ENCODE measurements around the gene TVP23C. TPM values are rescaled to one million over a fixed set of nuclear protein-coding genes. Genes with fewer than 3 reads are reported as not detected.

TVP23C gene
- total and polyA plus RNA-seq, 2 donors: 2.7 to 70.6 TPM

- H3K4me3 ChIP-seq (ENCODE audit: low read depth, low read length): no peak overlapping the region
- no peak for DNase-seq (ENCODE audit: extremely low spot score)
- H3K4me1 ChIP-seq (ENCODE audit: insufficient read depth): no peaks in the 10 kb centered on the region
- H3K27ac ChIP-seq (ENCODE audit: low read depth): no peak overlapping the region
- H3K36me3 ChIP-seq (ENCODE audit: insufficient read depth): no peaks in the 10 kb centered on the region
- WGBS: 71% methylated on average over 7 of the region's 7 CpGs
Observed at GRCh38 chr17:15496735-15497670, 66.3 kb downstream of the TVP23C start.

GRCh38 chr17:15494821-15495220 is 68.5 kb downstream of the TVP23C start:
- no peak for DNase-seq (ENCODE audit: extremely low spot score)
- no peaks in the 10 kb centered on the region for H3K36me3 ChIP-seq (ENCODE audit: insufficient read depth)
- no peak overlapping the region for H3K4me3 ChIP-seq (ENCODE audit: low read depth, low read length)
- H3K27ac ChIP-seq (ENCODE audit: low read depth): no peak overlapping the region
- no peaks in the 10 kb centered on the region for H3K4me1 ChIP-seq (ENCODE audit: insufficient read depth)

GRCh38 chr17:15493693-15494035 is 69.6 kb downstream of the TVP23C start:
- no peak overlapping the region for H3K27ac ChIP-seq (ENCODE audit: low read depth)
- H3K4me1 ChIP-seq (ENCODE audit: insufficient read depth): no peaks in the 10 kb centered on the region
- H3K36me3 ChIP-seq (ENCODE audit: insufficient read depth): no peaks in the 10 kb centered on the region
- DNase-seq (ENCODE audit: extremely low spot score): no peak
- WGBS: 66% methylated on average over 1 of the region's 1 CpG
- no peak overlapping the region for H3K4me3 ChIP-seq (ENCODE audit: low read depth, low read length)

GRCh38 chr17:15492791-15493692 is 70.2 kb downstream of the TVP23C start:
- Histone ChIP-seq H3K27ac (ENCODE audit: low read depth) (no peak overlapping the region), H3K4me1 (ENCODE audit: insufficient read depth) (no peaks in the 10 kb centered on the region), H3K4me3 (ENCODE audit: low read depth, low read length) (no peak overlapping the region), H3K36me3 (ENCODE audit: insufficient read depth) (no peaks in the 10 kb centered on the region)
- no peak for DNase-seq (ENCODE audit: extremely low spot score)
- WGBS: 98% methylated on average over 8 of the region's 8 CpGs

- DNase-seq (ENCODE audit: extremely low spot score): no peak
- Histone ChIP-seq H3K27ac (ENCODE audit: low read depth) (no peak overlapping the region), H3K4me3 (ENCODE audit: low read depth, low read length) (no peak overlapping the region), H3K36me3 (ENCODE audit: insufficient read depth) (no peaks in the 10 kb centered on the region), H3K4me1 (ENCODE audit: insufficient read depth) (no peaks in the 10 kb centered on the region)
- 97% methylated on average over 4 of the region's 4 CpGs for WGBS
Observed at GRCh38 chr17:15492186-15492585, 71.1 kb downstream of the TVP23C start.

GRCh38 chr17:15490634-15491261 is 72.5 kb downstream of the TVP23C start:
- no peak for DNase-seq (ENCODE audit: extremely low spot score)

GRCh38 chr17:15488557-15488956 is 74.7 kb downstream of the TVP23C start:
- Histone ChIP-seq H3K36me3 (ENCODE audit: insufficient read depth) (no peaks in the 10 kb centered on the region), H3K27ac (ENCODE audit: low read depth) (no peak overlapping the region), H3K4me1 (ENCODE audit: insufficient read depth) (no peaks in the 10 kb centered on the region), H3K4me3 (ENCODE audit: low read depth, low read length) (no peak overlapping the region)
- DNase-seq (ENCODE audit: extremely low spot score): no peak
- 86% methylated on average over 2 of the region's 2 CpGs for WGBS

More at GRCh38 chr17:15490634-15491261, 72.5 kb downstream of the TVP23C start:
- Histone ChIP-seq H3K4me1 (ENCODE audit: insufficient read depth) (no peaks in the 10 kb centered on the region), H3K36me3 (ENCODE audit: insufficient read depth) (no peaks in the 10 kb centered on the region), H3K27ac (ENCODE audit: low read depth) (no peak overlapping the region), H3K4me3 (ENCODE audit: low read depth, low read length) (no peak overlapping the region)
- WGBS: 53% methylated on average over 11 of the region's 11 CpGs

GRCh38 chr17:15485045-15485444 is 78.2 kb downstream of the TVP23C start:
- Histone ChIP-seq H3K4me3 (ENCODE audit: low read depth, low read length) (no peak overlapping the region), H3K36me3 (ENCODE audit: insufficient read depth) (no peaks in the 10 kb centered on the region), H3K4me1 (ENCODE audit: insufficient read depth) (no peaks in the 10 kb centered on the region), H3K27ac (ENCODE audit: low read depth) (no peak overlapping the region)
- WGBS: 72% methylated on average over 4 of the region's 4 CpGs
- no peak for DNase-seq (ENCODE audit: extremely low spot score)

- H3K27ac ChIP-seq (ENCODE audit: low read depth): no peak overlapping the region
- DNase-seq (ENCODE audit: extremely low spot score): no peak
- 51% methylated on average over 4 of the region's 4 CpGs for WGBS
- H3K4me1 ChIP-seq (ENCODE audit: insufficient read depth): no peaks in the 10 kb centered on the region
- H3K4me3 ChIP-seq (ENCODE audit: low read depth, low read length): no peak overlapping the region
- no peaks in the 10 kb centered on the region for H3K36me3 ChIP-seq (ENCODE audit: insufficient read depth)
Observed at GRCh38 chr17:15483431-15483830, 79.9 kb downstream of the TVP23C start.

- WGBS: 81% methylated on average over 6 of the region's 6 CpGs
- DNase-seq (ENCODE audit: extremely low spot score): no peak
- Histone ChIP-seq H3K27ac (ENCODE audit: low read depth) (no peak overlapping the region), H3K4me3 (ENCODE audit: low read depth, low read length) (no peak overlapping the region), H3K36me3 (ENCODE audit: insufficient read depth) (no peaks in the 10 kb centered on the region), H3K4me1 (ENCODE audit: insufficient read depth) (no peaks in the 10 kb centered on the region)
Observed at GRCh38 chr17:15482476-15482875, 80.8 kb downstream of the TVP23C start.

- Histone ChIP-seq H3K36me3 (ENCODE audit: insufficient read depth) (no peaks in the 10 kb centered on the region), H3K4me1 (ENCODE audit: insufficient read depth) (no peaks in the 10 kb centered on the region), H3K4me3 (ENCODE audit: low read depth, low read length) (no peak overlapping the region), H3K27ac (ENCODE audit: low read depth) (no peak overlapping the region)
- WGBS: 86% methylated on average over 6 of the region's 6 CpGs
- no peak for DNase-seq (ENCODE audit: extremely low spot score)
Observed at GRCh38 chr17:15481481-15481880, 81.8 kb downstream of the TVP23C start.

GRCh38 chr17:15480204-15480603 is 83.1 kb downstream of the TVP23C start:
- Histone ChIP-seq H3K4me1 (ENCODE audit: insufficient read depth) (no peaks in the 10 kb centered on the region), H3K36me3 (ENCODE audit: insufficient read depth) (no peaks in the 10 kb centered on the region), H3K27ac (ENCODE audit: low read depth) (no peak overlapping the region), H3K4me3 (ENCODE audit: low read depth, low read length) (no peak overlapping the region)
- WGBS: 81% methylated on average over 6 of the region's 6 CpGs
- DNase-seq (ENCODE audit: extremely low spot score): no peak

- H3K4me1 ChIP-seq (ENCODE audit: insufficient read depth): no peaks in the 10 kb centered on the region
- no peak overlapping the region for H3K4me3 ChIP-seq (ENCODE audit: low read depth, low read length)
- no peak overlapping the region for H3K27ac ChIP-seq (ENCODE audit: low read depth)
- DNase-seq (ENCODE audit: extremely low spot score): no peak
- no peaks in the 10 kb centered on the region for H3K36me3 ChIP-seq (ENCODE audit: insufficient read depth)
Observed at GRCh38 chr17:15479703-15480102, 83.6 kb downstream of the TVP23C start.

All from urinary bladder (tissue), 4 donors.